Stimulated activated CD8-positive, alpha-beta memory T cell treated with anti-CD3 and anti-CD28 coated beads, Interleukin-15, amount 100 ng/mL, for 24 hours (primary cell): ENCODE results near the gene CAMTA1.

Source experiments
- DNase-seq: peaks from one replicate; pipeline ENCODE4 v3.0.0-alpha.2; 2020; ENCODE audit warnings: low read depth

Gene CAMTA1

DNA sequence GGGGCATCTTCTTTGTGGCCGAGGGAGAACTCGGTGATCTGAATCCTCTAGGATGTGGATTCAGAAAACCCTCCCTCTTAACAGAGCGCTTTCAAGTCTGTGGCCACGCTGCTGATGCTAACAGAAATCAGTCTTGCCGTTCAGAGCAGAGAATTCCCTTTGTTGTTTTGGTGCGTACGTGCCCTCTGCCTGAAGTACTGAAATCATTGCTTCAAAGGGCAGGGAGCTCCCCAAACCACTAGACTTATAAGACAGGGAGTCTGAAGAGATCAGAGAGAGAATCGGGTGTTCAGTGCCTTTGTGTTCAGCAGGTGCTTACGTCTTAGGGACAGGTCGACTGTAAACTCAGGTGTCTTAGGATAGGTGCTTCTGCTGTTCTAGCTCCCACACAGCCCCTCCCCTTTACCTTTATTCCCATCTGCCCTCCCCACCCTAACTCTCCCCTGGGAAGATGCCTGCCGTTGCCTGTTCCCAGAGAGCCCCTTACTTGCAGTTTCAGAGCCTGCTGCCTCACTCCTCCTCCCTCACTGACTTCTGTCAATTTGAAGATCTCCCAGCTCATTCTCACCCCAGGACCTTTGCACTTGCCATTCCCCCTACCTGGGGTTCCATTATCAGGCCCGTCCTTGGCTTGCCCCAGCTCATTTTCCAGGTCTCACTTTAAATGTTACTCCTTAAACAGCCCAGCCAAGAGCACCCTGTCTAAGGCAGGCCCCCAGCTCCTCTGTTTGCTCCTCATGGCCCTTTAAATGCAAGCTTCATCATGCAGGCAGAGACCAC lies 143.0 kb downstream of the CAMTA1 start:
- no peak for DNase-seq

- DNase-seq, result no peak
These were observed 145.6 kb downstream of the CAMTA1 start for GRCh38 chr1:6930732-6931300.

DNA sequence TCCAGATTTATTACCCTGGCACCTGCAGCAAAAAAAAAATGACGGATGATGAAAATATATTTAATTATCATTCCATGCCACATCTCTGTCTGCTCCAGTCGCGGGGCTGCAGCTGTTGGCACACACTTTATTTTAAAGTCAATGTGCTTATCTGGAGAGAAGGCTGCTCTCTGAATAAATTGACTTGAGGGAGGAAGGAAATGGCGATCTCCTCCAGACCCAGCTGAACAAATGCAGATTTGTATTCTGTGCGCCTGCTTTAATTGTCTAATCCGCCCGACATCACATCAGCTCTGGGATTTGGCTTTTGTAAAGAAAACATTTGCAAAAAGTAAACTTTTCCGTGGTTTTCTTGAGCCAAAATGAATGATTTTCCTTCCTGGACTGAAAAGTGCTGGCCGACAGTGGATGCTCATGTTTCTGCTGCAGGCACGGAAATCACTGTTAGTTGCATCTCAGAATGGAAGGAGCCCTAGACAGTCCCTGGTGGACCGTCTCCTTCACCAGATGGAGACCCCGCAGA lies 150.2 kb downstream of the CAMTA1 start:
- no peak for DNase-seq

GRCh38 chr1:6935911-6936690 lies 150.8 kb downstream of the CAMTA1 start:
- DNase-seq, result no peak

- DNase-seq, result no peak
These were observed 151.8 kb downstream of the CAMTA1 start for GRCh38 chr1:6937048-6937447.

DNA sequence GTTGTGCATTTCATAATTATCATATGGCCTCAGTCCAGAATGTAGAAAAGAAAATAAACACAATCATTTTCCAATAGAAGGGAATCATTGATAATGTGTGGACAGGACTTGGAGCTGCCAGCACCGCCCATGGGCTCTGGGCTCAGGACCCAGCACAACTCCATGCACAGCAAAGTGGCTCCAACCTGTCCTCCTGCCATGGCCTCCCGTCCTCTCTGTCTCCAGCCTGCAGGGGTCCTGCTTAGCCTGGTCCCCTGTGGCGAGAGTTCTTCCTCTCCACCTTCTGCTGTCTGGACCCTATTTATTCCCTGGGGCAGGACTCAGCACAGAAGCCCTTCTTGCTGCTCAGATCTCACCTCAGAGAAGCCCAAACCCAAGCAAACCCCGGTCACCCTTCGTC lies 154.1 kb downstream of the CAMTA1 start:
- DNase-seq, result no peak

- no peak for DNase-seq
These were observed 156.5 kb downstream of the CAMTA1 start for GRCh38 chr1:6941786-6942185.

GRCh38 chr1:6942990-6943389 lies 157.7 kb downstream of the CAMTA1 start:
- no peak for DNase-seq

- DNase-seq, result no peak
These were observed 159.2 kb downstream of the CAMTA1 start for GRCh38 chr1:6944434-6944833.

- no peak for DNase-seq
These were observed 162.7 kb downstream of the CAMTA1 start for GRCh38 chr1:6947952-6948351.

DNA sequence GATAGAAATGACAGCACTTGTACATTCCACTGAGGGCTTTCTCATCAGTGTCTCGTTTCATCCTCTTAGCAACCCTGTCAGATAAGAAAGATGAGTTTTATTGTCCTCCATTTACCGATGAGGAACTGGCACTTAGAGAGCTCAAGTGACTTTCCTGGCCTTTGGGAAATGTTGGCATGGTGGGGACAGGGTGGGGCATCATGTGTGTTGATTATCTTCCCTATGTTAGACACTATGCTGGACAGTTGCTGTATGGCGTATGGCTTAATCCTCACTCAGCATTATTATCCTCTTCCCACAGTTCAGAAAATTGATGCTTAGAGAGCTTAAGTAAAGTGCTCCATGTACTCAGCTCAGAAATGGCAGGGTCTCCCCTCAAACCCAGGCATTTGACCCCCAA lies 163.2 kb downstream of the CAMTA1 start:
- DNase-seq, result no peak

GRCh38 chr1:6948861-6949260 lies 163.6 kb downstream of the CAMTA1 start:
- DNase-seq, result no peak

DNA sequence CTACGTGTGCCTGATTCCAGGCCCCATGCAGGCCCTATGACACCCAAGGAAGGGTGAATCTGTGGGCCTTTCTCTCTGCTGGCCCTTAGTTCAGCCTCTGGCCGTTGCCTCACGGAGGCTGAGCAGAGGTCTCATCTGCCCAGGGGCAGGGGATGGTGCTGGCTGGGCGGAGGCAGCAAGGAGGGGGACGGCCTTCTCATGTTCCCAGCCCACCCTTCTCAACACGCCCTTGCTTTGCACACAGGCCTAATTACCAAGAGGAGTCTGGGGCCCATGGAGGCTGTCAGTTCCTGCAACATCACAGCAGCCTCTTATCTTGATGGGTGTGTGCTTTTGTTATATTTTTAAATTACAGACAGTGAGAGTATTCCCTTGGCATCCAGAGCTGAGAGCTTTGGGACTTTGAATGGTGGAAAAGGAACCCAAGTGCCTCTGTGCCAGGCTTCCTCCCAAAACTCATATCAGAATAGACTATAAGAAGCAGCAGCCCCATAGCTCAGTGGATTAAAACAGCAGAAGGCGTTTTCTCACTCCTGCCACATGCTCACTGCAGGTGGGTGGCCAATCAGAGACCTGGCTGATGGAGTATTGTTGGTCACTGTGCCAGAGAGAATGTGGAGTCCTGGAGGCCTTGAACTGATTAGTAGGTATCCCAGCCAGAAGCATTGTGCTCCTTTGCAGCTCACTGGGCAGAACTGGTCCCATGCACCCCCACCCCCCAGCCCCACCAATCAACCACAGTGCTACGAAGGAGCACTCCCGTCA lies 164.9 kb downstream of the CAMTA1 start:
- no peak for DNase-seq

GRCh38 chr1:6951536-6951935 lies 166.3 kb downstream of the CAMTA1 start:
- no peak for DNase-seq

DNA sequence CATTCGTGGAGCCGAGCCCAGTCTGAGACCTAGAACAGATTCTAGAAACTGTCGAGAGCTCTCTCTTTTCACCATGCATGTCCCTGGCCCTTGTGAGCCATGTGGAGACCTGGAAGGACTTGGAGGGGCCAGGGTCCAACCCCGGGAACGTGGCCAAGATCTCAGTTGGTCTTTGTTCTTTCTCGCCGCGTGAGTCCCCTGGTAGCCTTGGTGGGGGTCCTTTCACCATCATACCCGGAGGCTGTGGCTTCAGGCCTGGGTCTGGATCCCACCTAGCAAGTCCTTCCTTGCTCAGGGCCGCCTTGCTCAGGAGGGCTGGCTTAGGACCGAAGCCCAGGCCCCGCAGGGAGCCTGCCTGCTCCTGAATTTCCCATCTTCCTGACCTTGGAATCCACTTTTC lies 168.0 kb downstream of the CAMTA1 start:
- DNase-seq, result no peak

DNA sequence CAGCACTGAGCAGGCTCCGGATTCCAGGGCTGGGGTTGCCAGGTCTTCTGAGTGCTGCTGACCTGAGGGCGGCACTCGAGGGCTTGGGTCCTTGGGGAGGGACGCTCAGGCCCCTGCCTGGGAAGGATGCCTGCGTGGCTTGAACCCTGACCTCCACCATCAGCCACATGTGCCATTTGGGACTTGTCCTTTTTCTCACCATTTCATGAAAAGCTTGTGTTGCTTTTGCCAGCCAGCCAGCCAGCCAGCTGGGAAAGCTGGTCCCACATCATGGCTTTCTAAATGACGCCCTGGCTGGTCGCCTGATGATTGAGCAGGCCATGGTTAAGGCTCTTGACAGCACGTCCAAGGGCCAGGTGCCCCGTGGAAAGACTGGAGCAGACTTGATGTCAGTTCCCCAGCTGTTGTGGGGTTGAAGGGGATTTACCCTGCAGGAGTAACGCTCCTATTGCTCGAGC lies 168.7 kb downstream of the CAMTA1 start:
- no peak for DNase-seq

DNA sequence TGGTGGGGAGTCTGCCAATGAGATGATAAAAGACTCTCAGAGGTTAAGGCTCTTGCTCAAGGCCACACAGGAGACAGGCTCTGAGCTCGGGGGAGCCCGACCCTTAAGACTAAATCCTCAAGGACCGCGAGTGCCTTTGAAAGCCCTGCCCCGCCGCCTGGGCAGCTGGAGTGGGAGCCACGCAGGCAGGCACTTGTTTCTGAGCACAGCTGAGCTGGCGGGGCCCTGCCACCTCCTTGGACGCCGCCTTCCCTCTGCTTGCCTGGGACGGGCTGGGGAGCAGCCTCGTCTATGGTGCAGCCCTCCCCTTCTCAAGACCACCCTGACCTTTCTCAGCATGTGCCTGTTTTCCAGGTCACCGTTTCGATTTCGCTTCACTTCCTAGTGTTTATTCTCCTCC lies 169.3 kb downstream of the CAMTA1 start:
- DNase-seq, result no peak

DNA sequence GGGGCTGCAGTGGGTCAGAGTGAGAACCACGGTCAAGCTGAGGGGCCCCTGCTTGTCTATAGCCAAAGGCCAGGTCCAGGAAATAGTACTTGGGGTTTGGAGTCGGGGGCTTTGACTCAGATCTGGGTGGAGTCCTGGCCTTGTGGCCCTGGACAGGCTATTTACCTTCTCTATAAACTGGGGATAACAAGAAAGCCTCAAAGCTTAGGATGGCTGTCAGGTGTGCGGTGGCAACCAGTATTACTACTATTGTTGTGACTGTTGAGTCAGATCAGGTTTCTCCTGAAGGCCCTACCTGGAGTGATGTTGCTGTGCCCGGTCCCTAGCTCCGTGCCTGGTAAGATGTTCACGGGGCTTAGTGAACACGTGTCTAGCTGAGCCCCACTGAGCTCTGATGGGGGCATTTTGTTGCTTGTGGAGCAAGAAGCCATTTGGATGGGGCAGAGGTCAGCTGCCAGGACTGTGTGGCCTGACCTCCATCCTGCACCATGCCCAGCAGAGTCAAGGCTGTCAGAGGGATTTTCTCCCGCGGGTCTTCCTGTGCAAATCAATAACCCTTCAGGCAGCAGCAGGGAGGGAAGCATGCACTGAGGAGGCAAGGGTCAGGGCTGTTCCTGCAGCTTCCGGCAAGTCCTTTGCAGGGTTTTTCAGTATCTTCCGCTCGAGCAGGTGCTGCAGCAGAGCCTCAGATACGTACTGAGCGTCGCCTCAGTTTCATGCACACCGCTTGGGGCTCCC lies 170.3 kb downstream of the CAMTA1 start:
- DNase-seq, result no peak

GRCh38 chr1:6956488-6957159 lies 171.4 kb downstream of the CAMTA1 start:
- no peak for DNase-seq

DNA sequence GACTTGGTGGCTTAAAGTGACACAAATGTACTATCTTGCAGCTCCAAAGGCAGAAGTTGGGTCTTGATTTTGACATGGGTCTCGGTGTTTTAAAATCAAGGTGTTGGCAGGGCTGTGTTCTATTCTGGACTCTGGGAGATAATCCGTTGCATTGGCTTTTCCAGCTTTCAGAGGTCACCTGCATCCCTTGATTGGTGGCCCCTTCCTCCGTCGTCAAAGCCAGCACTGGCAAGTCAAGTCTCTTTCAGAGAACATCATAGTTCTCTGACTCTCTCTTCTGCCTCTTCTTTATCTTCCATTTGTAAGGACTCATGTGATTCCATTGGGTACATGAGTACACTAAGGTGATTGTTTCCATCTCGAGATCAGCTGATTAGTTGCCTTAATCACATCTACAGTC lies 172.1 kb downstream of the CAMTA1 start:
- no peak for DNase-seq
